ENCODE data around the gene SPARC.
"Not testable (repeated sequence)": the region's sequence is repeated elsewhere in the genome, so short reads cannot be mapped to it uniquely, and the experiment has no call there.

The SPARC gene

DNA sequence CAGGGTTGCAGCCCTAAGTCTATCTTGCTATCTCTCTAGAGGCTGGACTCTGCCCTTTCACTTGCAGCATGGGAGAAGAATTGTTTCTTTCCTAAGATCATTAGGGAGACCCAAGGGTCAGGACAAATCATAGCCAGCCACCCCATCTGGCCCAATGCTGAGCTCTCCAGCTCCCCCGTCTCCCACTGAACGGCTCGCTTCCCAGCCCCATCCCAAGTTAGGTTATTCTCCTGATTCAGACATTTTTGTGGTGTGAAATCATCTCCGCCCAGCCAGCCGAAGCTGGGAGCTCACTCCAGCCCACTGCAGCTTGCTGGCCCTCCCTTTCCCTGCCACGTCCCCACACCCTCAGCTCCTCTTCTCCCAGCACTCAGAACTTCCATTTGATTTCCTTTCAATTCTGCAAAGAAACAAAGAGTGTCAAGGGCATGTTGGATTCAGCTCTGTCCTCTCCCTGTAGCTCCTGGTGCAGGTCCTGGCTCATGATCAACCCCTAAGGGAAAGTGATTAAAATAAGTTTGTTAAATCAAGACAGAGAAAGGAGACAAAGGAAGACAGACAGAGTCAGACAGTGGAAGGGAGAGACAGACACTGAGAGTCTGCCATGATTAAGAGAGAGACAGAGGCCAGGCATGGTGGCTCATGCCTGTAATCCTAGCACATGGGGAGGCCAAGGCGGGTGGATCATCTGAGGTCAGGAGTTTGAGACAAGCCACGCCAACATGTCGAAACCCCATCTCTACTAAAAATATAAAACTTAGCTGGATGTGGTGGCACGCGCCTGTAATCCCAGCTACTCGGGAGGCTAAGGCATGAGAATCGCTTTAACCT lies 12.6 kb upstream of the SPARC start:
- no peak for DNase-seq

DNA sequence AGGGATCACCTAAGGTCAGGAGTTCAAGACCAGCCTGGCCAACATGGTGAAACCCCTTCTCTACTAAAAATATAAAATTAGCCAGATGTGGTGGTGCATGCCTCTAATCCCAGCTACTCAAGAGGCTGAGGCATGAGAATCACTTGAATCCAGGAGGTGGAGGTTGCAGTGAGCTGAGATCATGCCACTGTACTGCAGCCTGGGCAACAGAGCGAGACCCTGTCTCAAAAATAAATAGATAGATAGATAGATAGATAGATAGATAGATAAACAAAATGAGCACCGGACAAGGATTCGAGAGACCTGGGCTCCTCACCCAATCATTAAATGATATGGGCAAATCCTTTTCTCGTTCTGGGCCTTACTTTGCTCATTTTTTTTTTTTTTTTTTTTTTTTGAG lies 11.4 kb upstream of the SPARC start:
- not testable (repeated sequence) for DNase-seq

DNA sequence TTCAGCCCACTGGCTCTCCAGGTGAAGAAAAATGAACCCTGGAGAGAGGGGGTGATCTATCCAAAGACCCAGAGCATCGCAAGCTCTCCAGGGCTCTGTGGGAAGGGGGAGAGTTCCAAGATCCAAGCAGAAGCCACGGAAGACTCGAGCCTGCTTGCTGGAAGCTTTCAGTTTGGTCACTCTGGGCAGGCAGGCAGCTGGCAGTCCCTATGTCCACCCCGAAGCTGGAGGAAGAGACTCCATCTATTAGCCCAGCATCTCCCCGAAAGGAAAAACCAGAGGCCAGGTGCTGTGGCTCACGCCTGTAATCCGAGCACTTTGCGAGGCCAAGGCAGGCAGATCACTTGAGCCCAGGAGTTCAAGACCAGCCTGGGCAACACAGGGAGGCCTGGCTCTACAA lies 10.7 kb upstream of the SPARC start:
- DNase-seq = no peak

DNA sequence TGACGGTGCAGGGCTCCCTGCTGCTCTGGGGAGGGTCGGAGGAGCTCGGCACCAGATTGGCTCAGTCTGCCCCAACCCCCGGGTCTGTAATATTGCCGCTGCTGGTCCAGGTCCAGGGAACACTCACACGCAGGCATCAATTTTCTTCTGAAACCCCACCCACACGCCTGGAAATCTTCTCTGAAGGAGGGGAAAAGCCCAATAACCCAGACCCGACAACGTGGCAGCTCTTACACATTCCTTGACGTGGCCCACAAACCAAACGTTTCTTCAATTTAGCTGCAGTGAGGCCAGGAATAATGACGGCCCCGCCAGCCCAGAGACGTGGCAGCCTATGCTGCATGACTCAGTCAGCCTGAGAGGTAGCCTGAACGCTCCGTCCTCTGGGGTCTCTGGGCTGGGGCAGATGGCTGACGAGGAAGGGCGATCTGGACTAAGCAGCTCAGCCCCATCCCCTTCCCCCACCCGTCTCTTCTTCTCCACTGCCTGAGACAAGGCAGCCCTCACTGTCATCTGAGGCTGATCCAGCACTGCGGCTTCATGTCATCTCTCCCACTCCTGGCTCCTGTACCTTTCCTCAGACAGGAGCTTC lies 9.9 kb upstream of the SPARC start:
- DNase-seq = no peak

DNA sequence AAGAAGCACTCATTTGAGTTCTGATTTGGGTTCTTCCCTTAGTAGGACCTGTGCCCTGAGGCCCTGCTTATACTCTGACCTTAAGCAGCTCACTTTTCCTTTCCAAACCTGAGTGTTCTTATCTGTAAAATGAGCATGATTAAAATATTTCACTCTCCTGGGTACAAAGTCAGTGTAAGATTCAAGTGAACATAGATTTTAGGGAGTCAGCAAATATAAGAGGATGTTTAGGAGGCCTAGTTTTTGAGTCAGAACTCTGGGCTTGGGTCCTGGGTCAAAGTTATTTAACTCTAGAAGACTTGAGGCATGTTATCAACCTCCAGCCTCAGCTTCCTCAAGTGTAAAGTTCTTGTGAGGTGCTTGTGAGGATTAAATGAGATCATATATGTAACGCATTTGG lies 8.7 kb upstream of the SPARC start:
- DNase-seq = no peak

DNA sequence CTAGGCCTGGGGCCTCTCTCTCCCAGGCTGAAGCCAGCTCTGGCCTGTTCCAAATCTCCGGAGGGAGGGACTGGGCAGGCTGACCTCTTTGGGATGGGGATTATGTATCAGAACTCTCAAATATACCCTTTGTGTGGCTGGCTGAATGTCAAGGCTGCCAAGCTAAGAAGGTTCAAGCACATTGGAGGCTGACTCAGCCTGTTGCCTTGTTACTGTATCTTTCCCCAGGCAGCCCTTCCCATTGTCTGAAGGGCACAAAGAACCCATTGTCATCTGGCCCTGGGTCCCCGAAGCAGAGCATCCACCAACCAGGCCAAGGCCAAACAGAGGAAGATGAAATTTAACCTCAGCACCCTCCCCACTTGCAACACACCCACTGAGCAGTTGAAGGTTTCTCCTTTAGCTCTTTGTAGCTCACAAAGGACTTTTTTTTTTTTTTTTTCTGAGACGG lies 7.3 kb upstream of the SPARC start:
- DNase-seq = no peak

DNA sequence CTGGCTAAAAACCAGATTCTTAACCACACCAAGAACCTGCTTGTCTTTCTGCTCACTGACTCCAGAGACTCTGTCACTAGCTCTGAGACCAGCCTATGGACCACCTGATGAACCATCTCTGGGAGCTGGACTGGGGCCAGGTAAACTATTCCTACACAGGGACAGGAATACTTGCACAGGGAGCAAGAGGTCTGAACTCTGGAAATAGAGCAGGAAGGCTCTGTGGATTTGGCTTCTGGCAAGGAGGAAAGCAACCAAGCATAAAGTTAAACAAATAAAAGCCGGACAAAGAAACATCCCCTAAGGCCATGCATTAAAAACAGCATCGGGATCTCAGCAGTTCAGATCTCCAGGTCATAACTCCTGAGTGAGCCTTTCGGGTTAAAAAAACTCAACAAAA lies 5.6 kb upstream of the SPARC start:
- no peak for DNase-seq

DNA sequence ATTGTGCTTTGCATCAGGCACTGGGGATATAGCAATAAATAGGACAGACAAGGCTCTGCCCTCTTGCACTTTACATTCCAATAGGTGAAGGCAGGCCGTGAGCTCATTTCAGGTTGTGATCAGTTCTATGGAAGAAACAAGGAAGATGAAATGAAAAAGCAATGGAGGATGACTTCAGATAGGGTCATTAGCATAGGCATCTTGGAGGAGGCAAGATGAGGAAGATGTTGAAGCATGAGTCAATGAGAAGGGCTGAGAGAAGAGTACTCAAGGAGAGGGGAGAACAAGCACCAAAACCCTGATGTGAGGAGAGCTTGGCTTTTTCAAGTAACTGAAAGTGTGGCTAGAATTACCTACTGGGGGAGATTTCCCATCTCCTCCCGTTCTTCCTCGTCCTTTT lies 5.0 kb upstream of the SPARC start:
- DNase-seq = no peak

DNA sequence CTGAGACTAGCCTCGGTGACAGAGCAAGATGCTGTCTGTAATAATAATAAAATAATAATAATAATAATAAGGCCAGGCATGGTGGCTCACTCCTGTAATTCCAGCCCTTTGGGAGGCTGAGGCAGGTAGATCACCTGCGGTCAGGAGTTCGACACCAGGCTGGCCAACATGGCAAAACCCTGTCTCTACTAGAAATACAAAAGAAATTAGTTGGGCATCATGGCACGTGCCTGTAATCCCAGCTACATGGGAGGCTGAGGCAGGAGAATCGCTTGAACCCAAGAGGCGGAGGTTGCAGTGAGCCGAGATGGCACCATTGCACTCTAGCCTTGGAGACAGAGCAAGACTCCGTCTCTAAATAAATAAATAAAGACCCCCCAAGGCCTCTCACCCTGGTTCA lies 2.9 kb upstream of the SPARC start:
- not testable (repeated sequence) for DNase-seq

DNA sequence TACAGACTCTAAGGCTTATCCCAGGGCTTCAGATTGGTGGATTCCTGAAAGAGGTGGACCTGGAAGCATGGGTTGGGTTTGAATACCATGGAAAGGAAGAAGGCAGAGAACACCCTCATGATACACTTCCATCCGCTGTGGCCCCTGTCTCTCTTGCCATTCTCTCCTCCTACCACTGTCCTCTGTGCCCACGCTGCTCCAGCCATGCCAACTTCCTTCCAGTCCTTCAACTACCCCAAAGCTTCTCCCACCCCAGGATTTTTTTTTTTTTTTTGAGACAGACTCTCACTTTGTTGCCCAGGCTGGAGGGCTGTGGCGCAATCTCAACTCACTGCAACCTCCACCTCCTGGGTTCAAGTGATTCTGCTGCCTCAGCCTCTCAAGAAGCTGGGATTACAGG lies 1.7 kb upstream of the SPARC start:
- DNase-seq = no peak

DNA sequence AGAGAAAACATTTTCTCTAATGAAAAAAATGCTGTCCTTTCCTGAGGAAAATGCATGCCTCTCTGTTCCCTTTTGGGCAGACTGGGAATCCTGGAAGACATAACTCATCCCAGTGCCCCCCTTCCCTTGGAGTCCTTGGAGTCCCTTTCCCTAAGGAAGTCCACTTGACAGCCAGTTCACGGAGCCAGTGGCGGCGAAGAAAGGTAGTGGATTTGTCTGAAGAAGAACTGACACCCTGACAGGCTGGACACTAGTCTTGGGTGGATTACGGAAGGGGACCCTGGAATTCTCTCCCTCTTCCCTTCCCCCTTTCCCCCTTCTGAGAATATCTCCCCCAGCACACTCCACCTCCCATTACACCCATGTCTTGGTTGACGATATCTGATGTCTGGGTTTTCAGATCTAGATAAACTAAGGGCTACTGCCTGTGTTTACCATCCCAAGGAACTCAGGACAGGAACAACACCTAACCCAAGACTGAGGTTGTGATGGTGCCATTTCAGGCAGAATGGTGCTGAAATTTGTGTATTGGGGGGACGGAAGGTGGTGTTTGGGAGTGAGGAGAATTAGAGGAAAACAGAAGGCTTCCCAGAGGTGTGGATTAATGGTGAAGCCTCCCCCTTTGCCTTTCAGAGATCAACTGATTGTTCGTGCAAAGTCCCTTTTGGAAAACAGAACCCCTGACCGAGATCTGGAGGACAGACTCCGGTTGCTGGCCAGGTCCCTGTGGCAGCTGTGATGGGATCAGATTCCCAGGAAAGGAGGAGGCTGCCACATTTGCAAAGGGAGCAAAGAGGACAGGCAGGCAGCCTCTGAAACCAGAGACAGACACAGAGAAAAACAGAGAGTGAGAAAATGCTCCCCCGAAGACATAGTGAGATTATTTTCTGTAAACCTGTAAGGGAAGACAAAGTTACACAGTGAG lies 704 bp downstream of the SPARC start:
- no peak for DNase-seq

DNA sequence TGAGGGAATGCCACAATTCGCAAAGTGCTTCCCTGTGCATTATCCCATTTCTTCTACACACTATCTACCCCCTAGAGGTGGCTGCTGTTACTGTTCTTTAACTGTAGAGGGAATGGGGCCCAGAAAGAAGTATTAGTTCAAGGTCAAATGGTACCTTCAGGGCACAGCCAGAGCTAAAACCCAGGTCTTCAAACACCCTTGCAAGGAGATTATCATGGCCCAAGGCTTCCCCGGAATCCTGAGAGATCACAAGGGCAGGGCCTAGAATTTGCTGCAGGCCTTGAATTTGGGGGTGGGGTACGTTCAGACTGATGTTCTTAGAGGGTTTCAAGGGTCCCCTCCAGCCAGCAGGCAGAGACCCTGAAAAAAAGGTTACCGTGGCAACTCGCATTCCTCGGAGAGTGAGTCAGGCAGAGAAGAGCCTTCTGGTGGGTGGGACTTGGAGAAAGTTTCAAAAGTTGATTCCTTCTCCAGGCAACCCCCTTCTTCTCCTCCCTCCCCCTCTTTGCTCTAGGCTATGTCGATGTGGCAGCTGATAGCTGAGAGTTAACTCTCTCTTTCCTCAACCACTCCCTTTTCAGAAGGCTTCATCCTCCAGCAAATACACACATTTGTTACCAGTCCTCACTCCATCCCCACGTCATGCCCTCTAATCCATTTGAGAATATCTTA lies 1.9 kb downstream of the SPARC start:
- DNase-seq = no peak

DNA sequence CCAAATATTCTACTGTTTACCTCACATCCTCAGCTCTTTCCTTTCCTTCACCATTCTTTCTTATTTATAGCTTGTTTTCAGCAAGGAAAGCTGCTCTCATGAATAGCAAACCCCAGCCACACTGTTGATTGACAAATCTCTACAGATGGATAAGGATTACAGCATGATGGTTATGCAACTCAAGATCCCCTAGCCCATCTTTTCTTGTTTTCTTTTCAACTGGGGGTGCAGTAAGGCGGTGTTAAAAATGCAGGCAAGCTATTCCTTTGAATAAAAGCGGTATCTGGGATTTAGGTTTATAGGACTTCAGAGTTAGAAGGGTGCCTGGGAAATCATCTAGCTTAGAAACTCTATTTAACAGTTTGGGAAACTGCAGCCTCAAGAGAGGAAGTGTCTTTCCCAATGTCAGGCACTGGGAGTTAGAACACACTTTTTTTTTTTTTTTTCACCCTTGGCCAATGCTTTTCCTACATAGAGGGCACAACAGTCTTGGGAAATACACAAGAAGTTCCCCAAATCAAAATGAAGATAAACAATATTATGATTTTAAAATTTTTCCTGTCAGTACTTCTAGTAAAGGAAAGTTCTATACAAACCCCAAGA lies 2.6 kb downstream of the SPARC start:
- DNase-seq = no peak

DNA sequence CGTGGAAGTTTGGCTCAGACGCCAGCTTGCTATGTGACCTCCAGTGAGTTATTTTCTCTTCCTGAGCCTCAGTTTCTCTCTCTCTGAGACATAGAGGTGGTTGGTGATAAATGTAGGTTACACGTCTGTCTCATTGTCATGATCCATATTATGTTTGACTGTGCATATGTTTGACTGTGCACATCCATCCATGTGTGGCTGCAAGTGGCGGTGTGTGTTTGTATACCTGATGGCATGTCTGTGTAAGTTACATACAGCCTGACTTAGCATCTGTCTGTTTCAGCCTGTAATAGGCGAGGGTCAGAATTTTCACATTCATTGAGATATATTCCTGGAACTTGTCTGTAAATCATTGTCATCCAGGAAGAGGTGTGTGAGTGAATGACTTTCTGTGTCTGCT lies 3.3 kb downstream of the SPARC start:
- DNase-seq = no peak

DNA sequence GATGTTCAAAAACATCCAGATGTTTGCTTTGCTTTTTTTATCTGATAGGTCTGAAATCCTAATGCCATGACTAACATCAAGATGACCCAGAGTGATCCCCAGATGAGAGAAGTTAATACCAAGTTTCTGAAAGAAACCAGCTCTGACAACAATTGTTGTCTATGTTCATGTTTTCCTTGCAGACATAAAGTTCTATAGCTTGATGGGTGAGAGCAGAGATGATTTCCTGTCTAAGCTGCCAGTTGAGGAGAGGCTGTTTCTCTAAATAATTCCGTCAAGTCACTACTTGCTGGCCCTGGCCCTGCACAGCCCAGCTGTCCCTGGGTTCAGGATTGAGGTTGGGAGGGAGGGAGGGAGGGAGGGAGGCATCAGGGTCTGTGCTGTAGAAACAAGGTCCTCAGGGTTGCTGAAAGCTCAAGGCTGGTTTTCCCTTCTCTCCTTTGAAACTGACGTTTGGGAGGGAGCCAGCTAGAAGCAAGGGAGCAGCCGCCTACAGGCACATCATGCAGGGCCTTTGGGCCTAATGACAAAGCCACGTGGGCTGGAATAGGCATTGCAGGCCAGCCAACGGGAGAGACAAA lies 3.9 kb downstream of the SPARC start:
- no peak for DNase-seq

DNA sequence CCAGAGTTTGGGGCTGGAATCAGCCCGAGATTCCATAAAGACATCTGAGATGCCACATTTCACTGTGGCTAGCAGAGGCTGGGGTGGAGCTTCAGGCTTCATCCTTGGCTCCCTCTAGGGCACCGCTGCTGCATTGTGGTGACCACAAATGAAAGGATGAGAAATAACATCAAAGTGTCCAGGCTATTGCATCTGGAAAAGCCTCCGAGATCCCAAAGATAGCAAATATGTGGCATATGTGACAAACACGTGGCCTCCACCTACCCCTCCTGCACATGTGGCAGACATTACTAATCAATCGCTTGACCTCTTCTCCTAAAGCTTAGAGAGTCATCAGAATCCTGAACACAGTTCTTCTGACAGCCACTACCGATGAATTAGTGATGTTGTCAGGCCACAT lies 4.5 kb downstream of the SPARC start:
- DNase-seq = no peak

DNA sequence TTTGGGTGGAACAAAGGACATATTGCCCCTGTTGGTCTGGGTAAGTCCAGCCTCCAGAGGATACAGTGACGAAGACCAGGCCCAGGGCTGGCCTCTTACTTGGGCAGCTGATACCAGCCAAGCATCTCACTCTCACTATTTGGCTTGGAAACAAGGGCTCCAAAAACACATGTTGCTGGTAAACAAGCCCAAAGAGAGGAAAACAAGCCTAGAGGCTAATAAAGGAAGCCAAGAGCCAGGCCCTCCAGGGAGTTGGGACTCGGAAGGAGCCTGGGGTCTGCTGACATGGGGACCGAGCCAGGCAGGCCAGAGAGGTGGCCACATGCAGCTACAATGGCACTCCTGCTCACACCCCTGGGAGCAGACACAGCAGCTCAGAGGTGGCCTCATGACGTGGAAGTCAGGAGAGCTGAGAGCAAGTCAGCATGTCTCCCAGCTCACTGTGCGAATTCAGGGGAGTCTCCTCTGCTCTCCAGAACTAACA lies 5.7 kb downstream of the SPARC start:
- no peak for DNase-seq

DNA sequence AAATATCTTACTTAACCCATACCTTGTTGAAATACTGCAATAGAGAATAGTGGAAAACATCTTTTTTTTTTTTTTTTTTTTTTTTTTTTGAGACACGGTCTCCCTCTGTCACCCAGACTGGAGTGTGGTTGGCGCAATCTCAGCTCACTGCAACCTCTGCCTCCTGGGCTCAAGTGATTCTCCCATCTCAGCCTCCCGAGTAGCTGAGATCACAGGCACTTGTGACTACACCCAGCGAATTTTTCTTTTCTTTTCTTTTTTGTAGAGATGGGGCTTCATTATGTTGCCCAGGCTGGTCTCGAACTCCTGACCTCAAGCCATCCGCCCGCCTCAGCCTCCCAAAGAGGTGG lies 6.6 kb downstream of the SPARC start:
- DNase-seq = not testable (repeated sequence)

DNA sequence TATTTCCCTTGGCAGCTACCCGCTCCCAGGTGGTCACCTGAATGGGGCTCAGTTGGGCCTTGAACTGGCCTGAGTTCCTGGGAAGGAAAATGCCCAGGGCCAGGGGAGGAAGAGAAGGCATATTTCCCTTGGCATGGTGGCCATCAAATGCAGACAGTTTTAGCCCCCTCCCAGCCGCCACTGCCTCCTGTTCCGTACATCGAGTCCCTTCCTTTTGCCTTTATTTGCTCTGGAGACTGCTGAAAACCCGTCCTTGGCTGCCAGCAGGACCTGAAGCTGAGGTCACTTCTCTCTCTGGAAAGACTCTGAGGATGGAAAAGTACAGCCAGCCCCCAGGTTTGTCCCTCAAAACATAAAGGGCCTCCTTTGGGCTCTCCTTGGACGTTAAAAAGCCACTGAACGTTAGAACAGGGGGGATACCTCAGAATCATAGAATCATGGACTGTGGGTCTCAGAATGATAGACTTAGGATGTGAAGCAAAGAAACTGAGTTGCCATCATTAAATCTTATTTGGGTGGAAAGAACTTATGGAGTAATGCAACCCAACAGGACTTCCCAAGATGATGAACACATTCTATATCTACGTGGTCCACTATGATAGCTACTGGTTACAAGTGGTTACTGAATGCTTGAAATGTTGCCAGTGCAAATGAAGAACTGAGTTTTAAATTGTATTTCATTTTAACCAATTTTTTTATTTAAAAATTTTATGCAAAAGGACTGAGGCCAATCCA lies 7.1 kb downstream of the SPARC start:
- no peak for DNase-seq

DNA sequence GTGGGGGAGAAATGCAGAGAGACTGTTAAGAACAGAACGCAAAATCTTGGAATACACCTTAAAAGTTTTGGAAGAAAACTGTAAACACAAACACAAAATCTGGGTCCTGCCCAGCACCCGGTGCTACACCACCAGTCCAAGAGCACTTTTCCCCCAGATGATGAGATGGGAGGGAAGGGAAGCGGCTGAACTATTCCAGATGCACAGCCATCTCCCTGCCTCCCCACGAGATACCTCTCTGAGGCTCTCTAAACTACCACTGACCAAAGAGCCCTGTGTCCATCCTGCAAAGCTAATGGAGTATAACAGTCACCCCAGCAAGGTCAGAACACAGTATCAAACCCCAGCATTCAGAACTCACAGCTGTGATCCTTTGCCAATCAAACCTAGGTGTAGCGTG lies 8.0 kb downstream of the SPARC start:
- DNase-seq = no peak

DNA sequence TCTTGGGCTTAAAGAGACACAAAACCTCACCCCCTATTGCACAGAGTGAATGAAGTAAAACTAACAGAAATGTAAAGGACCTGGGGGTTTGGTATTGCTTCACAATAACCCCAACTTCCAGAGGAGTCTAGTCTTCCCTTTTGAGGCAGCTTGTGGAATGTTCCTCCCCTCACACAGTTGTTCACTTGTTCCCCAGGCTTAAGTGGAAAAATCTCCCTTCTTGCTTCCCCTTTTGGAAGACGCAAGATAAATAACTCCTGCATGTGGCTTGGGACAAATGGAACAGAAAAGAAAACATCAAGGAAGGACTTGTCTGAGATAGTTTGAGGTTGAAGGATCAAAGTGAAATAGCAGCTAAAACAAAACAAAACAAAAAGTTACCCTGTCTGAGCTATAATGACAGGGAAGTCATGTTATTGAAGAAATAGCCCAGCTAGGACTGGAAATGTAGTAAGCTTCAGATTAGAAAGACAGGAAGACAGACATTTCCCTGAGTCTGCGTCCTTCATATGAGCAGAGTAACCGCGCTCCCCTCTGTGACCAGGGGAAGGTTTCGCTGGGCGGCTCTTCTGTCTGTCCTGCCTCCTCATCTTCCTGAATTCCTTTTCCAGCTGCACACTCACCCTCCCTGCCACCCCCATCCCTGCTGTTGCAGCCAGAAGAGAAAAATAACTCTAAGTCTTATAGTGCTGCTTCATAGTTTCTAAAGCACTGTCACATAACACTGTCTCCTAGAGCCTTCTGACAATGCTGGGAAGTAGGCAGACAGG lies 8.8 kb downstream of the SPARC start:
- DNase-seq = no peak

All from NCI-H510A (cell line).